ENCODE data around the gene TAS2R9. TPM values are rescaled to one million over a fixed set of nuclear protein-coding genes. Genes with fewer than 3 reads are reported as not detected.
"Not testable (repeated sequence)": the region's sequence is repeated elsewhere in the genome, so short reads cannot be mapped to it uniquely, and the experiment has no call there.

Gene TAS2R9
- polyA plus RNA-seq (ENCODE audit: insufficient read length): not detected

GRCh38 chr12:10810068-10810467 is at the start of gene TAS2R9:
TAS2R9 (minus strand) TSS chr12:10810168; CDS start chr12:10810075, 93 bp downstream.
- DNase-seq: no peak

GRCh38 chr12:10855807-10856206 is 45.8 kb upstream of the TAS2R9 start:
- no peak for DNase-seq

DNA sequence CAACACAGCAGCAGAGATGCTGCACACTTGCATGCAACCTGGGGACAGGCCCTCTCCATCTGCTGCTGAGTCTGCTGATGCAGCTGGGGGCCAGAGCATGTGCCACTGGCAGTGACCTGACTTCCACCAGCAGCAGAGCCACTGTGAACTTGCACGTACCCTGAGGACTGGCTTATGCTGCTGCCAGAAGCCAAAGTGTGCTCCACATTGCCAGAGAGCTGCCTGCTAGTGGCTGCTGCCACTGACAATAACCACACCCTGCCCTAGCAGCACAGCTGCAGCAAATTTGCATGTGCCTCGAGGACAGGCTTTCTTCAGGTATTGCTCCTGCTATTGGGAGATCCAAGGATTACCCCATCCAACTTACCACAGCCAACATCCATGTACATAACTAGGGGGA is 43.8 kb upstream of the TAS2R9 start:
- DNase-seq: no peak

DNA sequence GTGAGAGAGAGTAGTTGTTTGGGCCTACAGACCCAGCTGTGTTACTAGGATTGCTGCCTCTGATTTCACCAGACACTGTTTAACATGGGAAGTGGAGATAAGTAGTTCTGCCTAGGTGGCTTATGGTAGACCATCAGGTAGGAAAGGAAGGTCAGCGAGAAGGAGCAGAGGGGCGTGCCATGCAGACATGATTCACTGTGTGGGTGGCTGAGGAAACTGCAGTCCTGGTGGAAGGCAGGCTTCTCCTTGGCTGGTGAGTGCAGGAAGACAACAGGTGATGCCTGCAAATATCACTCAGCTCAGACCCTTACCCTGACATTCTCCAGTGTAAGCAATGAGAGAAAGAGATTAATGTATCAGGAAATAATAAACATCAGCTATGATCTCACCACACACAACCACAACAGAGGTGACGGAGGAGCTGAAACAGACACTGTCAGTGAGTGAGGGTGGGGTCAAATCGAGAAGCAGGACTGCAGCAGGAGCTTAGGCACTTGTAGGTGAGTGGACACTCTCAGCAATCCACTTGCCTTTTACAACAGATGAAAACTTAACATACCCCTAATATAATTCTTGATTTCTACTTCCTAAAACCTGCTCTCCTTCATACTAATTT is 41.4 kb upstream of the TAS2R9 start:
- no peak for DNase-seq

DNA sequence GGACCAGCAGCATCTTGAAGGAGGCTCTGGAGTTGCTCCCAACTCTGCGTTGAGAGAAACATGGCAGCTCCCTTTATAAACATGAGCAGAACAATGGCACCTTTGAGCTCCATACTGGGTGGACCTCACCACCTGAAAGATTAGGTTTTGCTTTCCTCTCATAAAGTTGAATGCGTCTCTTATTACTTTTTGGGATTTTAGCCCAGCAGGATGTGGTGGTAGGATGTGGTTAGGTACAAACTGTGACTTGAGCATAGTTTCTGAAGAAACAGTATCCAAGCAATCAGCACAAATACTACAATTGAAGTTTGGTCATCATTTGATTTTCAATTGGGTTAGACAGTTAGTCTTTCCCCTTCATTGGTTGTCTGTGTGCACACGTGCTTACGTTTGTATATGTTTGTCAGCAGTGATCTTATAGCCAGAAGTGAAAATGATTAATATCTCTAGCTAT is 39.5 kb upstream of the TAS2R9 start, which contains the start of gene PRR4:
TSS of gene PRR4 (minus strand) at position 51 of the 454 bp plus-strand sequence. CDS start at position 13, 38 bp downstream.
- DNase-seq: no peak

- no peak for DNase-seq
These were observed 37.8 kb upstream of the TAS2R9 start for GRCh38 chr12:10847744-10848143.

- DNase-seq: no peak
These were observed 32.9 kb upstream of the TAS2R9 start for GRCh38 chr12:10842862-10843261.

DNA sequence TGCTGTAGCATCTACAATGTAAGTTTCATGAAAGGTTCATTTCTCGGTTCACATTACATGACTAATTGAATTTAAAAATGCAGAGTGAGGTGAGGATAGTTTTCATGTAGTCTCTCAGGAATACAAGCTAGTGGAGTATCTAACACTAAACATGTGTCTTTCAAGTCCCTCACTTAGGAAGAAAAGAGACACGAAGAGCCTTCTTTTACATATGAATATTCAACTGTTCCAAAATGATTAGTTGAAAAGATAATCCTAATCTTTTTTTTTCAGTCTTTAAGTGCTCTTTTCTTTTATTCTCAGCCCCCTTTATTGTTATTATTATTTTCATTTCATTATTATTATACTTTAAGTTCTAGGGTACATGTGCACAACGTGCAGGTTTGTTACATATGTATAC is 28.5 kb upstream of the TAS2R9 start:
- no peak for DNase-seq

GRCh38 chr12:10829994-10830393 is 20.0 kb upstream of the TAS2R9 start:
- no peak for DNase-seq

GRCh38 chr12:10826258-10826657 is 16.3 kb upstream of the TAS2R9 start, which contains the start of gene TAS2R10:
TAS2R10 (minus strand) TSS chr12:10826358; CDS start chr12:10826269, 89 bp downstream.
- no peak for DNase-seq

DNA sequence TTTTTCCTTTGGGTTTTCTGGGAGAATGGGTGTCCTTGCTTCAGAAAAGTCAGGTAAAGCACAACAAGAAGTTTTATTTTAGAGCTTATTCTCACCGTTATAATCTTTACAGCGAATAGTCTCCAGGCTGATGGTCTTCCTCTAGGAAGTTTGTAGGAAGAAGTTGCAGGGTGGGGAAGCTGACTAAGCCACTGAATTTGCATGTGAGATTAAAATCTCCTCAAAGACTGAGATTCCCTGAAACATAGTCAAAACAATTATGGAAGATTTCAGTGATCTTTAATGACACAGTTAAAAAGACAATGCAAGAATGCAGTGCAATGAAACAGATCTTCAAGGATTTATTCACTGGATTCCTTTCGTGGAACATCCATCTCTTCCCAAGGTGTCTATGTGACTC is 15.0 kb upstream of the TAS2R9 start:
- no peak for DNase-seq

- DNase-seq: no peak
These were observed 2.0 kb upstream of the TAS2R9 start for GRCh38 chr12:10811883-10812536.

GRCh38 chr12:10807186-10807585 is 2.8 kb downstream of the TAS2R9 start, which contains the start of gene TAS2R8:
TAS2R8 (minus strand) TSS chr12:10807286; CDS start chr12:10806980, 306 bp downstream.
- DNase-seq: no peak

GRCh38 chr12:10802587-10802986 is 7.4 kb downstream of the TAS2R9 start, which contains the start of gene TAS2R7:
TAS2R7 (minus strand) TSS chr12:10802627; CDS start chr12:10802570, 57 bp downstream.
- DNase-seq: no peak

- no peak for DNase-seq
These were observed 8.2 kb downstream of the TAS2R9 start for GRCh38 chr12:10801741-10802140.

DNA sequence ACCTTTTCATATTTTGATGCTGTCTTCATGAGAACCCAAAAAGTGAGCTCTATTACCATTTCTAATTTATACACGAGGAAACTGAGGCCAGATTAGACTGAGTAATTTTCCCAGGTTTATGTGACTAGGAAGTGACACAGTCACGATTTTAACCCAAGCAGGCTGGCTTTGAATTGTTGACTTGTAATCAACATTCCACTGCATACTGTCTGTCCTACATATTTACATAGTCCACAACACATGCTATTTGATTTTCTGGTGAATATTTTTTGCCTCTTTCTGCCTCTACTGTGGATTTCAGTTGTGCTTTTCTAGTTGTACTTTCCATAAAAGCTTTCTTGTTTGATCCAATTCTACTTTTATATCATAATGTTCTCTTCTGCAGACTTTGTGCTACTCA is 15.7 kb downstream of the TAS2R9 start:
- DNase-seq: no peak

DNA sequence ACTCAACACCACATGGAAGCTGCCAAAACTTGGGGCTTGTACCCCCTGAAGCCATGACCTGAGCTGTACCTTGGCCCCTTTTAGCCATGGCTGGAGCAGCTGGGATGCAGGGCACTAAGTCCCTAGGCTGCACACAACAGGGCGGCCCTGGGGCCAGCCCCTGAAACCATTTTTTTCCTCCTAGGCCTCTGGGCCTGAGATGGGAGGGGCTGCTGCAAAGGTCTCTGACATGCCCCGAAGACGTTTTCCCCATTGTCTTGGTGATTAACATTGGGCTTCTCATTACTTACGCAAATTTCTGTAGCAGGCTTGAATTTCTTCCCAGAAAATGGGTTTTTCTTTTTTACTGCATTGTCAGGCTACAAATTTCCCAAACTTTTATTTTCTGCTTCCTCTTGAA is 18.2 kb downstream of the TAS2R9 start:
- DNase-seq: not testable (repeated sequence)

DNA sequence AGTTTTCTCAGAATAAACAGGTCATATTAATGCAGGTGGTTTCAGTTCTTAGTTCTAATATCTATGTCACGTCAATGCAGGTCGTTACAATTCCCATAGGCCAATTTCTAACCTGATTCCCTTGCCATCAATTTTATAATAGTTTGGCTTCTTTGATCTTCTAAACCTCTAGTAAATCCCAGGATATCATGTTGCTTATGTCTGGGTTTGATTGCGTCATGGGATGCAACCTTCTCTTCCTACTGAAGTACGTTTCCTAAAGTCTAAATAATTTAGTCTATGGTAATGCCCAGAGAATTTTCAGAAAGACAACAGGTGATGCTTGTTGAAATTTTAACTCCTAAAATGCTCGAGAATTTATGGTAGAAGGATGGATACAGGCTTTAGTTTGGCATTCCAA is 26.7 kb downstream of the TAS2R9 start:
- DNase-seq: no peak

- DNase-seq: no peak
These were observed 30.9 kb downstream of the TAS2R9 start for GRCh38 chr12:10779103-10779502.

DNA sequence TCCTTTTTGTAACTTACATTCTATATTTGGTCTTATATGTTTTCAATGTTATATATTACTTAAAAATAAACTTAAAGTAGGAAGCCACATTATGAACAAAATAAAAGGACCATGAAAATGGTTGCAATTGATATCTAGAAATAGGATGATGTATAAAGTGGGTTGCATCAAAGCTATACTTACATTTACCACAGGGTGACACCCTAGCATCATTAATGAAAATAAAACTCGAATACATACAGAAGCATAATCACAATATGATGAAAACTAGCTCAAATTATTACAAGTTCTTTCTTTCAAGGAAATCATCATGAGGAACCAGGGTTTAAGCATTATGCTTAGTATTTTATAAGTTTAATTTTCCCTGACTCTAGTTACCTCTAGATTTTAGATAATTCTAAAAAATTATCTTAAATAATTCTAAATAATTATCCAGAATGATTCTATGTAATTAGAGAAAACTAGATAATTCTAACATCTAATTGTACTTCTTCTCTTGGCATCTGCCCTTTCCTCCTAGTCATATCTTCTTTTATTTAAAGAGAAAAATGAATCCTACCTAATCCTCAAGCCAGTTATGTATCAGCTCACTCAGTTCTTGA is 38.7 kb downstream of the TAS2R9 start:
- DNase-seq: peak; percentile 32

GRCh38 chr12:10759657-10760056 is 50.3 kb downstream of the TAS2R9 start:
- no peak for DNase-seq
